BJ (cell line): ENCODE results near the gene NFKB2. TPM values are rescaled to one million over a fixed set of nuclear protein-coding genes. Genes with fewer than 3 reads are reported as not detected.

Source experiments
- CTCF ChIA-PET: fragments of 350-600 bp; formaldehyde crosslinking; extraction: SDS; loops from one replicate; lab custom pipeline; 2021; ENCODE audit warnings: antibody characterized with exemption, inconsistent platforms; lab: Yijun Ruan, JAX
- POLR2A ChIA-PET: fragments of 300-600 bp; sonication (Branson Sonifier 250); formaldehyde crosslinking; extraction: SDS; loops from one replicate; lab custom pipeline; 2021; ENCODE audit warnings: antibody characterized with exemption; lab: Charles Lee
- DNase-seq: peaks from one replicate; pipeline ENCODE4 v3.0.0-alpha.2; 2011; ENCODE audit warnings: low read depth
- H3K27me3 ChIP-seq: 2 replicates; pipeline ENCODE4 v1.6.0; 2011; ENCODE audit warnings: low read length; ENCODE audit not compliant: control insufficient read depth, insufficient read depth
- H3K36me3 ChIP-seq: 2 replicates; pipeline ENCODE4 v1.5.1; 2011; ENCODE audit warnings: low read length; ENCODE audit not compliant: control insufficient read depth, insufficient read depth
- H3K4me3 ChIP-seq: 2 replicates; pipeline ENCODE4 v1.5.1; 2011; ENCODE audit warnings: low read depth, mild to moderate bottlenecking, control low read depth, low read length
- polyA plus RNA-seq: library from polyadenylated mRNA; depleted of rRNA; stranded (reverse); fragments of >200 nt; gene quantifications from 2 replicates; pipeline ENCODE4 v1.2.3, GENCODE V29; 2011
- TF ChIP-seq, protein P1 (sequence below): IDR thresholded peaks from 2 replicates; pipeline ENCODE4 v1.5.1; 2011; ENCODE audit warnings: low read depth, mild to moderate bottlenecking, control low read depth, inconsistent platforms, low read length, moderate library complexity; ENCODE audit not compliant: insufficient read depth

NFKB2 gene
- polyA plus RNA-seq, 1 experiment = 31.3 TPM

DNA sequence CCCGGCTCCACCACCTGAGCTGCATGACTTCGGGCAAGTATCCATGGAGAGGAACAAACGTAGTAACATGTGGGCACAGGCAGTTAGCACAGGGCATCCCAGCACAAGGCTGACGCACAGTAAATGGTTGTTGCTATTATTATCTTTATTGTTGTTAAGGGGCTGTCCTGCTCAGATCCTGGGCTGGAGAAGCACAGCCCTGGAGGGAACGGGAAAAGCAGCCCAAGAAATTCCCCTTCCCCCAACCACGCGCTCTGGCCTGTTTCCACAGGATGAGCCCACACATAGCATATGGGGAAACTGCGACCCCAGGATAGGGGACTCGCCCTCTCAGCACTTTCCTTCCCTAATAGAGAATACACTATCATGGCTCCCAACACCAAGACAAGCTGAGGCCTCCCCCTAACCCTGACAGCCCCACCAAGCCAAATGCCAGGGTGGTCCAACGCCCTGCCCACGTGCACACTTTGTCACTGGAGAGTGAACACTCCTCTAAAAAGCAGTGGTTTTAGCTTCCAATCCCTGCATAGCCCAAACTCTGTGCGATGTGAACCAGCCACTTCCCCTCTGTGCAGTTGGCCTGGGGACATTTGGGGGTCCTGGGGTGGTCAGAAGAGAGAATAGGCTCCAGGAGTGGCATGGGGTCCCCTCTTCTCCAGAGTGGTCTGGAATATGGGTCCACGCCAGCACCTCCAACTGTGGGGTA, 12.1 kb downstream of the NFKB2 start:
- peaks cover 39% of the 10 kb centered on the region for H3K27me3 ChIP-seq
- no peak for DNase-seq
- TF ChIP-seq, protein P1, sequence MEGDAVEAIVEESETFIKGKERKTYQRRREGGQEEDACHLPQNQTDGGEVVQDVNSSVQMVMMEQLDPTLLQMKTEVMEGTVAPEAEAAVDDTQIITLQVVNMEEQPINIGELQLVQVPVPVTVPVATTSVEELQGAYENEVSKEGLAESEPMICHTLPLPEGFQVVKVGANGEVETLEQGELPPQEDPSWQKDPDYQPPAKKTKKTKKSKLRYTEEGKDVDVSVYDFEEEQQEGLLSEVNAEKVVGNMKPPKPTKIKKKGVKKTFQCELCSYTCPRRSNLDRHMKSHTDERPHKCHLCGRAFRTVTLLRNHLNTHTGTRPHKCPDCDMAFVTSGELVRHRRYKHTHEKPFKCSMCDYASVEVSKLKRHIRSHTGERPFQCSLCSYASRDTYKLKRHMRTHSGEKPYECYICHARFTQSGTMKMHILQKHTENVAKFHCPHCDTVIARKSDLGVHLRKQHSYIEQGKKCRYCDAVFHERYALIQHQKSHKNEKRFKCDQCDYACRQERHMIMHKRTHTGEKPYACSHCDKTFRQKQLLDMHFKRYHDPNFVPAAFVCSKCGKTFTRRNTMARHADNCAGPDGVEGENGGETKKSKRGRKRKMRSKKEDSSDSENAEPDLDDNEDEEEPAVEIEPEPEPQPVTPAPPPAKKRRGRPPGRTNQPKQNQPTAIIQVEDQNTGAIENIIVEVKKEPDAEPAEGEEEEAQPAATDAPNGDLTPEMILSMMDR = no peak
- H3K36me3 ChIP-seq = peaks cover 4% of the 10 kb centered on the region; the same call in 1 of the 2 replicates
- CTCF ChIA-PET = interaction anchor here (0.9 kb wide), 1 partner anchor 14 kb away, joined by 3 read pairs; no protein-coding TSS in a partner anchor
- POLR2A ChIA-PET = no interaction called here
- no peak overlapping the region for H3K4me3 ChIP-seq

GRCh38 chr10:102408131-102408727, 12.7 kb downstream of the NFKB2 start:
- TF ChIP-seq, protein P1 = no peak
- no peak for DNase-seq
- Histone ChIP-seq H3K36me3 (peaks cover 2% of the 10 kb centered on the region; the same call in 1 of the 2 replicates), H3K4me3 (peak overlapping the region; percentile 21), H3K27me3 (peaks cover 44% of the 10 kb centered on the region)
- ChIA-PET CTCF (interaction anchor here (0.9 kb wide), 1 partner anchor 14 kb away, joined by 3 read pairs; no protein-coding TSS in a partner anchor), POLR2A (no interaction called here)

- POLR2A ChIA-PET = no interaction called here
- CTCF ChIA-PET = interaction anchor here (1.2 to 5.4 kb wide), 5 partner anchors 10 to 179 kb away, joined by 3 to 38 read pairs (median 4); partner anchors contain the start of genes FBXL15 and NFKB2
- TF ChIP-seq, protein P1 = no peak
- no peak for DNase-seq
- peak overlapping the region; percentile 21 for H3K4me3 ChIP-seq
- H3K36me3 ChIP-seq = no peaks in the 10 kb centered on the region
- H3K27me3 ChIP-seq = peaks cover 48% of the 10 kb centered on the region
These were observed 13.5 kb downstream of the NFKB2 start for GRCh38 chr10:102408728-102409603.

- no peak for DNase-seq
- Histone ChIP-seq H3K27me3 (peaks cover 53% of the 10 kb centered on the region), H3K4me3 (peak overlapping the region; percentile 32), H3K36me3 (no peaks in the 10 kb centered on the region)
- CTCF ChIA-PET = interaction anchor here (0.6 to 5.4 kb wide), 6 partner anchors 11 to 181 kb away, joined by 3 to 38 read pairs (median 4); partner anchors contain the start of genes FBXL15 and NFKB2
- TF ChIP-seq, protein P1 = no peak
- POLR2A ChIA-PET = no interaction called here
These were observed 14.3 kb downstream of the NFKB2 start for GRCh38 chr10:102409604-102410428.
